ENCODE data around the gene KLF13. TPM values are rescaled to one million over a fixed set of nuclear protein-coding genes. Genes with fewer than 3 reads are reported as not detected.

KLF13 gene
- total RNA-seq (ENCODE audit: unreplicated experiment): 141 TPM
- long read RNA-seq, partial matches to known transcripts: 1 of 2 reads
- long read RNA-seq, other reads (novel, unspliced or antisense): 1 of 2 reads

DNA sequence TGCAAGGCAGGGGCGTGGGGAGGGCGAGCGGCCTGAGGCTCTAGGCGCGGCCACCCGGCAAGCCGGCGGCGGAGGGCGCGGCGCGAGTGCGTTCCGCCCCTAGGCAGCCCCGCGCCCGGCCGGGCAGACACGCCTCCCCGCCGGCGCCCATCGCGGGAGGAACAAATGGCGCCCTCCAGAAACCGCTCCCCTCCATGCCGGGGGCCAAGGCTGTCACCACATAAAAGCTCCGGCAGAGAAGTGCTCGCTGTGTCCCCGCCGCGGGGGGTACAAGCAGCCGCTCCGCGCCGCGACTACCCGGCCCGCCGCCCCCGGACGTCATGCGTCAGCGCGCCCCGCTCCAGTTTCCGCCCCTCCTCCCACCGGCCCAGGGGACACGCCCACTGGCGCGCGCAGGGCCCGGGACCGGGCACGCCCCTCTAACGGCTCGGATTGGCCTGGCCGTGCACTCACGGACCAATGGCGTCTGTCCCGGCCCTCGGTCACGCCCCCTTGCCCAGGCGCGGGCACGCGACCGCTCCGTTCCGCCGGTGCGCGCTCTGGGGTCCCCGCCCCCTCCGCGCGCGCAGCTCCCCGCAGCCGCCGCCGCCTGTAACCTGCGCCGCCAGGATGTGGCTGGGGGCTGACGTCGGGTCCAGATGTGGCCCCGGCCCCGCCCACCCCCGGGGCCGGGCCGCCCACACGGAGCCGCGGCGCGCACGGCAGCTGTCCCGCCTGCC, at the start of gene KLF13:
Gene KLF13 (plus strand): TSS at position 680 of the 719 bp plus-strand sequence. CDS start 378 bp downstream, outside the sequence.
- Mint-ChIP-seq H3K4me1 (ENCODE audit: low read depth, unreplicated experiment) (peaks cover 42% of the 10 kb centered on the region), H3K27me3 (ENCODE audit: unreplicated experiment) (peaks cover 27% of the 10 kb centered on the region), H3K9me3 (ENCODE audit: unreplicated experiment) (peaks cover 21% of the 10 kb centered on the region), H3K27ac (ENCODE audit: unreplicated experiment) (no peak within 1 kb of the TSS), H3K4me3 (ENCODE audit: unreplicated experiment) (peak within 1 kb of the TSS; percentile 73), H3K36me3 (ENCODE audit: unreplicated experiment) (no peaks in the 10 kb centered on the region)
- TF ChIP-seq, protein P1, sequence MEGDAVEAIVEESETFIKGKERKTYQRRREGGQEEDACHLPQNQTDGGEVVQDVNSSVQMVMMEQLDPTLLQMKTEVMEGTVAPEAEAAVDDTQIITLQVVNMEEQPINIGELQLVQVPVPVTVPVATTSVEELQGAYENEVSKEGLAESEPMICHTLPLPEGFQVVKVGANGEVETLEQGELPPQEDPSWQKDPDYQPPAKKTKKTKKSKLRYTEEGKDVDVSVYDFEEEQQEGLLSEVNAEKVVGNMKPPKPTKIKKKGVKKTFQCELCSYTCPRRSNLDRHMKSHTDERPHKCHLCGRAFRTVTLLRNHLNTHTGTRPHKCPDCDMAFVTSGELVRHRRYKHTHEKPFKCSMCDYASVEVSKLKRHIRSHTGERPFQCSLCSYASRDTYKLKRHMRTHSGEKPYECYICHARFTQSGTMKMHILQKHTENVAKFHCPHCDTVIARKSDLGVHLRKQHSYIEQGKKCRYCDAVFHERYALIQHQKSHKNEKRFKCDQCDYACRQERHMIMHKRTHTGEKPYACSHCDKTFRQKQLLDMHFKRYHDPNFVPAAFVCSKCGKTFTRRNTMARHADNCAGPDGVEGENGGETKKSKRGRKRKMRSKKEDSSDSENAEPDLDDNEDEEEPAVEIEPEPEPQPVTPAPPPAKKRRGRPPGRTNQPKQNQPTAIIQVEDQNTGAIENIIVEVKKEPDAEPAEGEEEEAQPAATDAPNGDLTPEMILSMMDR (IDR thresholded peaks at IDR 0.05; ENCODE audit: partially characterized antibody, unreplicated experiment): no peak
- peak; percentile 100 for DNase-seq

DNA sequence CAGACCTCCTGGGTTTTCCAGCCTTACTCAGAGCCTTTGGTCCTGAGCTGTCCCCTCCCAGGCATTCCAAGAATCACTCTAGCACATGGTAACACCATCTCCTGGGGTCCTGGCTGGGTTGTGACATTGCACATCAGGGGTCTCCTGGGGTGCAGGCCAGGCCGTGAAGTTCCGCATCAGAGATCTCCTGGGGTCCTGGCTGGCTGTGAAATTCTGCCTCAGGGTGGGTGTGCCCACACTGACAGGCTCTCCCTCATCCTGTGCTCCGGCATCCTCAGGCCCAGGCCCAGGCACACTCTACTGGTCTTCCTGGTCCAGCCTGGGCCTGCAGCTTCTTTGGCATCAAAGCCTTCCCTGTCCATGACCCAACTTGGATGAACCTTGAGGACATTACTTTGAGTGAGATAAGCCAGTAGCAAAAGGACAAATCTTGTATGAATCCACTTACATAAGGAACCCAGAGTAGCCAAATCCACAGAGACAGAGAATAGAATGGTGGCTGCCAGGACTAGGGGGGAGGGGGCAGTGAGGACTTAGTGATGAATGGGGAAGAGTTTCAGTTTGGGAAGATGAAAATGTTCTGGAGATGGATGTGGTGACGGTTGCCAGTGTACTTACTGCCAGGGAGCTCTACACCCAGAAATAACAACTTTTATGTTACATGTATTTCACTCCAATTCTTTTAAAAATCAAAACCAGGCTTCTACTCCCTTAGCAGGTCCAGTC, 49.1 kb upstream of the KLF13 start:
- Mint-ChIP-seq H3K36me3 (ENCODE audit: unreplicated experiment) (no peaks in the 10 kb centered on the region), H3K27me3 (ENCODE audit: unreplicated experiment) (peaks cover 24% of the 10 kb centered on the region), H3K27ac (ENCODE audit: unreplicated experiment) (peak overlapping the region; percentile 92), H3K4me3 (ENCODE audit: unreplicated experiment) (peak overlapping the region; percentile 20), H3K9me3 (ENCODE audit: unreplicated experiment) (peaks cover 17% of the 10 kb centered on the region), H3K4me1 (ENCODE audit: low read depth, unreplicated experiment) (peaks cover 59% of the 10 kb centered on the region)
- DNase-seq: no peak
- TF ChIP-seq, protein P1 (IDR thresholded peaks at IDR 0.05; ENCODE audit: partially characterized antibody, unreplicated experiment): no peak

DNA sequence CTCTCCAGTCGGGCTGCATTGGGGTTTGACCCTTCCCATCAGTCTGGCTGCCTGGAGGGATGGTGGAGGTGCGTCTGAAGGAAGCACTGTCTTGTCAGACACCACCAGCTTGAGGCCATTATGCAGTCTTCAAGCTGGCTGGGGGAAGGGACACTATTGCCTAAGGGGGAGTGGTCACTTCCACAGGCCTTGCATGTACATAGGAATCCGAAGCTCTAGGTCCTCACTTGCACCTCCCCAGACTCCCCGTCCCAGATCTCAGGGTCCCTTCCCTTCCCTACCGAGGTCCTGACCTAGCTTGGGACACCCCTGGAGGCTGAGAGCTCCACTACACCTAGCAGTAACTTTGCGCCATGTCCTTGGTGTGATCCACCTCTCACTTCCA, 48.6 kb upstream of the KLF13 start:
- TF ChIP-seq, protein P1 (IDR thresholded peaks at IDR 0.05; ENCODE audit: partially characterized antibody, unreplicated experiment): no peak
- Mint-ChIP-seq H3K27me3 (ENCODE audit: unreplicated experiment) (peaks cover 24% of the 10 kb centered on the region), H3K9me3 (ENCODE audit: unreplicated experiment) (peaks cover 17% of the 10 kb centered on the region), H3K4me3 (ENCODE audit: unreplicated experiment) (peak overlapping the region; percentile 23), H3K4me1 (ENCODE audit: low read depth, unreplicated experiment) (peaks cover 57% of the 10 kb centered on the region), H3K27ac (ENCODE audit: unreplicated experiment) (peak overlapping the region; percentile 34), H3K36me3 (ENCODE audit: unreplicated experiment) (no peaks in the 10 kb centered on the region)
- no peak for DNase-seq

DNA sequence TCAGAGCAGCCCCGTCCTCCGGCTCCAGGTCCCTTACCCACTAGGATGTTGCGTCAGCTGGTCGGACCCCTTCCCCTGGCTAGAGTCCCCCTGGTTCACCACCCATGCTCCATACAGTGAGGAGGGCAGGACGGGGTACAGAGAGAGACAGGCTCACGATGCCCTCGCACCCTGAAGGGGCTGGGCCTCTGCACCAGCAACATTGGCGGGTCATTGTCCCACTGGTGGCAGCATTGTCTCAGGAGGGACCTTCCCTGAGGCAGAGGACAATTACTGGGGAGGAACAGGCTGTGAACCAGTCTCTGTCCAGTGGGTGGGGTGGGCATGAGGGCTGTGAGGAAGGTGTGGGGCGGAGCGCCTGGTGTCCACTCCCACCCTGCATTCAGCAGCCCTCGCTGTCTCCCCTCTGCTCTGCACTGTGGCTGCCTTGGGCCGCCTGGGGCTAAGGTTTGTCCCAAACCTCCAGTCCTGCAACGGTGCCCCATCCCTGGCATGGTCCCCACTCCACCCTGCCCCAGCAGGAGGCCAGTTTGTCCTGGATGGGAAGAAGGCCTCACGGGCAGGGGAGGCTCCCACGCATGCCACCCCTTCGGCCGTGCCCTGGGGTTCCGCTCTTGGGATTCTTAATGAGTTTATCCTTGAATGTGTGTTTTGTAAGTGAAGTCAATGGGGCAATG, 48.0 kb upstream of the KLF13 start:
- TF ChIP-seq, protein P1 (IDR thresholded peaks at IDR 0.05; ENCODE audit: partially characterized antibody, unreplicated experiment): no peak
- Mint-ChIP-seq H3K27me3 (ENCODE audit: unreplicated experiment) (peaks cover 21% of the 10 kb centered on the region), H3K4me3 (ENCODE audit: unreplicated experiment) (no peak overlapping the region), H3K27ac (ENCODE audit: unreplicated experiment) (peak overlapping the region; percentile 80), H3K9me3 (ENCODE audit: unreplicated experiment) (peaks cover 14% of the 10 kb centered on the region), H3K4me1 (ENCODE audit: low read depth, unreplicated experiment) (peaks cover 52% of the 10 kb centered on the region), H3K36me3 (ENCODE audit: unreplicated experiment) (no peaks in the 10 kb centered on the region)
- DNase-seq: no peak
